IPS-18c (cell line): Measurements from ENCODE around the gene ASCC3.
"Not testable (repeated sequence)": the region's sequence is repeated elsewhere in the genome, so short reads cannot be mapped to it uniquely, and the experiment has no call there.

Experiments used
- H3K4me3 ChIP-seq: 2 replicates; pipeline ENCODE4 v1.7.0; 2013; ENCODE audit warnings: low read depth, mild to moderate bottlenecking, low read length, moderate library complexity; ENCODE audit not compliant: insufficient read depth
- H3K9me3 ChIP-seq: one replicate; pipeline ENCODE4 v1.6.1; 2013; ENCODE audit warnings: mild to moderate bottlenecking, low read length, moderate library complexity; ENCODE audit not compliant: control insufficient read depth, insufficient read depth

Gene ASCC3

GRCh38 chr6:100845676-100846075, 35.5 kb downstream of the ASCC3 start:
- Histone ChIP-seq H3K4me3 (no peak overlapping the region), H3K9me3 (no peaks in the 10 kb centered on the region)

- no peaks in the 10 kb centered on the region for H3K9me3 ChIP-seq
- H3K4me3 ChIP-seq = no peak overlapping the region
Measured at GRCh38 chr6:100839419-100839818, 41.7 kb downstream of the ASCC3 start.

GRCh38 chr6:100838011-100838410, 43.1 kb downstream of the ASCC3 start:
- Histone ChIP-seq H3K4me3 (no peak overlapping the region), H3K9me3 (no peaks in the 10 kb centered on the region)

GRCh38 chr6:100833972-100834574, 47.1 kb downstream of the ASCC3 start:
- H3K9me3 ChIP-seq = no peaks in the 10 kb centered on the region
- no peak overlapping the region for H3K4me3 ChIP-seq

DNA sequence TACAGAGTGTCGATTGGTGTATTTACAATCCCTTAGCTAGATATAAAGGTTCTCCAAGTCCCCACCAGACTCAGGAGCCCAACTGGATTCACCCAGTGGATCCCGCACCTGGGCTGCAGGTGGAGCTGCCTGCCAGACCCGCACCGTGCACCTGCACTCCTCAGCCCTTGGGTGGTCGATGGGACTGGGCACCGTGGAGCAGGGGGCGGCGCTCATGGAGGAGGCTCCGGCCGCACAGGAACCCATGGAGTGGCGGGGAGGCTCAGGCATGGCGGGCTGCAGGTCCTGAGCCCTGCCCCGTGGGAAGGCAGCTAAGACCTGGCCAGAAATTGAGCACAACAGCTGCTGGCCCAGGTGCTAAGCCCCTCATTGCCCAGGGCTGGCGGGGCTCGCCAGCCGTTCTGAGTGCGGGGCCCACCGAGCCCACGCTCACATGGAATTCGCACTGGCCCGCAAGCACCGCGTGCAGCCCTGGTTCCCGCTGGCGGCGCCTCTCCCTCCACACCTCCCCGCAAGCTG, 52.0 kb downstream of the ASCC3 start:
- H3K4me3 ChIP-seq, H3K9me3 ChIP-seq: not testable (repeated sequence)

GRCh38 chr6:100823041-100823440, 58.1 kb downstream of the ASCC3 start:
- Histone ChIP-seq H3K9me3 (no peaks in the 10 kb centered on the region), H3K4me3 (no peak overlapping the region)

- Histone ChIP-seq H3K9me3 (no peaks in the 10 kb centered on the region), H3K4me3 (no peak overlapping the region)
Measured at GRCh38 chr6:100818066-100818465, 63.1 kb downstream of the ASCC3 start.

- no peaks in the 10 kb centered on the region for H3K9me3 ChIP-seq
Measured at GRCh38 chr6:100810015-100810414, 71.1 kb downstream of the ASCC3 start.

DNA sequence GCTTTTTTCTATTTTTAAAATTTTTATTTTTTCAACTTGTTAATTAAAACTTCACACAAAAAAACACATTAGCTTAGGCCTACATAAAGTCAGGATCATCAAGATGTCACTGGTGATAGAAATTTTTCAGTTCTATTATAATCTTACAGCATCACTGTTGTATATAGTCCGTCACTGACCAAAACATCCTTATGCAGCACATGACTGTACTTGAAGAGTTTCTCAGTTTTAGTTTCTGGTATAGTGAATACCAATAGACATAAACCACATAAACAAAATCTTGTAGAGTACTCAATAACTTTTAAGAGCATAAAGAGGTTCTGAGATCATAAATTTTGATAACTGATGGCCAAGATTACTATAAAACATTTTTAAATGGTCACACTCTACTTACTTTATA, 71.8 kb downstream of the ASCC3 start:
- Histone ChIP-seq H3K4me3 (no peak overlapping the region), H3K9me3 (no peaks in the 10 kb centered on the region)

More at GRCh38 chr6:100810015-100810414, 71.1 kb downstream of the ASCC3 start:
- no peak overlapping the region for H3K4me3 ChIP-seq

DNA sequence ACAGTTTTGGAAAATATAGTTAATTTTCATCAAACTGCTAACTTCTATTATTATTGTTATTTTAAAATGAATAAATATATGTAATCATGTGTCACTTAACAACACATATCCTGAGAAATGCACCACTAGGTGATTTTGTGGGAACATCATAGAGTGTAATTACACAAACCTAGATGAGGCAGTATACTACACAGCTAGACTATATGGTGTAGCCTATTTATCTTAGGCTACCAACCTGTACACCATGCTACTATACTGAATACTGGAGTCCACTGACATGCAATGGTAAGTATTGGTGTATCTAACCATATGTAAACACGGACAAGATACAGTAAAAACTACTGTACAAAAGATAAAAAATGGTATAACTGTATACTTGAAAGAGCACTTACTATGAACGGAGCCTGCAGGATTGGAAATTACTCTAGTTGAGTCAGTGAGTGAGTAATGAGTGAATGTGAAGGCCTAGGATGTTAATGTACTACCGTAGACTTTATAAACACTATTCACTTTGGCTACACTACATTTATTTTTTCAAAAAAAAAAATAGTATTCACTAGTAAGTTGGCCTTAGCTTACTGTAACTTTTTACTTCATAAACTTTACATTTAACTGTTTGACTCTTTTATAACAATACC, 72.4 kb downstream of the ASCC3 start:
- Histone ChIP-seq H3K4me3 (no peak overlapping the region), H3K9me3 (no peaks in the 10 kb centered on the region)

DNA sequence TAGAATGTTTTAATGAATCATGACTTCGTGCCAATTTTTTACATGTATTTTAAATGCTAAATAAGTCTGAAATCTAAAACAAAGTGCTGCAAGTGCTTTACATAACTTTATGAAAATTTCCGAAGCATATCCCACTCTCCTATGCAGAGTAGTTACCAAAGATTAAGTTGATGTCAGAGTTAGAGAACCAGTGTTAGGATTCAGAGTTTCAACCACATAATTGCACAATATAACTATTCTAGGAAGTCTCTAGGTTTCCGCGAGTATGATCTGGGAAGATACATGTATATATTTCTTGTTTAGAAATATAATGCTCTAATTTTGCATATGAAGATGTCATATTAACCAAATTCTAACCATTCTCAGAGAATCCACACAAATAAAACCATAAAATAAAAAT, 74.8 kb downstream of the ASCC3 start:
- H3K4me3 ChIP-seq = no peak overlapping the region
- H3K9me3 ChIP-seq = no peaks in the 10 kb centered on the region

GRCh38 chr6:100803264-100804045, 77.7 kb downstream of the ASCC3 start:
- no peaks in the 10 kb centered on the region for H3K9me3 ChIP-seq

DNA sequence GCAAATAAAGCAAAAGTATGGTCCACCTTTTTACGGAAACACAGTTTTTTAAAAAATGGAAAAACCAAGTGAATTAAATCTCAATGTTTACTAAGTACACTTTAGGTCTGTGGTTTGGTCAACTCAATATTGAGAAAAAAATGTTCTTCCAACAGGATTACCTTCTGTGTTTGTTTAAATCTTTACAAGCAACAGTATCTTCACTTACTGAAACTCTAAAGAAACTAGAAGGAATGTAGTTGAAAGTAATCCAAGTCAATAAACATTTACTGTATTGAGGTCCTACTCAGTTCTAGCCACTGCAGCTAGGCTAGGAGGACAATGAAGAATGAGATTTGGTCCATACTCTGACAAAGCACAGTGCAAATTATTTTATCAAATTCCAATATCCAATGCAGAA, 80.1 kb downstream of the ASCC3 start:
- no peak overlapping the region for H3K4me3 ChIP-seq
- H3K9me3 ChIP-seq = no peaks in the 10 kb centered on the region

More at GRCh38 chr6:100803264-100804045, 77.7 kb downstream of the ASCC3 start:
- H3K4me3 ChIP-seq = no peak overlapping the region

DNA sequence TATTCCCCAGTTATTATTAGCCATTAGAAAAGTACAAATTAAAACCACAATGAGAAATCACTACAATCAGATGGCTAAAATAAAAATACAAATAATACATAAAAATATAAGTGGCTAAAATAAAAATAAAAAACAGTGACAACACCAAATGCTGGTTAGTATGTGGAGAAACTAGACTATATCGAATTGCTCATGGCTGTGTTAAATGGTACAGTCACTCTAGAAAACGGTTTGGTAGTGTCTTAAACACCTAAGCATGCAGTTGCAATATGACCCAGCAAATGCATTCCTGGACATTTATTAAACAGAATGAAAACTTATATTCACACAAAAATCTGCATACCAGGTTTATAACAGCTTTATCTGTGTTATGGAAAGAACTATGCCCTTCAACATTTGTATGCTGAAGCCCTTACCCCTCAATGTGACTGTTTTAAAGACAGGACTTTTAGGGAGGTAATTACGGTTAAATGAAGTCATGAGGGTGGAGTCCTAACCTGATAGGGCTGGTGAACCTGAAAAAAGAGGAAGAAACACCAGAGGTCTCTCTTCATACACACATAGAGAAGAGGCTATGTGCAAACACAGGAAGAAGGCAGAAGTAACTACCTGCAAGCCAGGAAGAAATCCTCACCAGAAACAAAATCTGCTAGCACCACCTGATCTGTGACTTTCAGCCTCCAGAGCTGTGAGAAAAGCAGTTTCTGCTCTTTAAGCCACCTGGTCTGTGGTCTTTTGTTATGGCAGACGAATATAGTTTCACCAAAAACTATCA, 84.9 kb downstream of the ASCC3 start:
- no peak overlapping the region for H3K4me3 ChIP-seq
- no peaks in the 10 kb centered on the region for H3K9me3 ChIP-seq

DNA sequence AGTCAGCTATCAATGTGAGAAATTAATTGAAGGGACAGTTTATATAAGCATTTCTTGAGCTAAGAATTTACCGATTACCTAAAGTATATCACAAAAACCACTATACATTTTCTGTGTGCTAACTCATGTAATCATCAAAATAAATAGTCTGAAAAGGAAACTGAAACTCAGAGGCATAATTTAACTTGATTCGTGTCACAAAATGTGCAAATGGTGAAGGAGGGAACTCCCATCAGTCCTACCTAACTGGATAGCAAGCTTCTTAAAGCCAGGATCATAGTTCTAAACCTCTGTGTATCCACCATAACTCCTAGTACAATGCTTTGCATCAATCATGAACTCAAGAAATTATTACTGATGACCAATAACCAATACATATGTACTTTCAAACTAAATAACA, 91.0 kb downstream of the ASCC3 start:
- no peak overlapping the region for H3K4me3 ChIP-seq
- no peaks in the 10 kb centered on the region for H3K9me3 ChIP-seq

GRCh38 chr6:100785982-100786381, 95.1 kb downstream of the ASCC3 start:
- Histone ChIP-seq H3K4me3 (no peak overlapping the region), H3K9me3 (no peaks in the 10 kb centered on the region)

DNA sequence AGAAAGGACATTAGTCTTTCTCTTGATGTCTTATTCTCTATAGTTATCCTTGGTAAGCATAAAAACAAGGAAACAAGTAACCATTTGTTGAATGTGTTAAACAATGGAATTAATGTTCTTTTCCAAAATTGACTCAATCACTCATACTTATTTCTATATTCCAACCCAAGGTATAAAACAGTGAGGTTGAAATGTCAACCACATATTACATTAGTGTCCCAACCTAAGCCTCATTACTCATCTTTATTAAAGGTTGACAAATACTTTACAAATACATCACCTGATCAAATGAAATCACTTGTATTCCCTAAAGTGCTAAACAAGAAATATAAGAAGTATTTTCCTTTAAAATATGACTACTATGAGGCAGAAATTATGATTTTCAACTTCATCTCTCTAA, 100.5 kb downstream of the ASCC3 start:
- no peak overlapping the region for H3K4me3 ChIP-seq
- no peaks in the 10 kb centered on the region for H3K9me3 ChIP-seq
